ENCODE results near the gene RANBP10.

DNA sequence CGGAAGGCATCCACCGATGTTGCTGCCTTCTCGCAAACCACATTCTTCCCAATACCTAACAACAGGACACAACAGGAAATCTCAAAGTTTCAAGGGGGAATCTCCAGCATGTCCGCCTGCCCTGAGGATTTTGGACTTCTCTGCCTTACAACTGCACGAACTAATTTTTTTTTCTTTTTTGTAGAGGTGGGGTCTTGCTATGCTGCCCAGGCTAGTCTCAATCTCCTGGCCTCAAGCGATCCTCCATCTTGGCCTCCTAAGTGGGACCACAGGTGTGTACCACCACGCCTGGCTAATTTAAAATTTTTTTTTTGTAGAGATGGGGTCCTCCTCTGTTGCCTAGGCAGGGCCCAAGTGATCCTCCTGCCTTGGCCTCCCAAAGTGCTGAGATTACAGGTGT is 130.4 kb downstream of the RANBP10 start:
- TF ChIP-seq, protein P1, sequence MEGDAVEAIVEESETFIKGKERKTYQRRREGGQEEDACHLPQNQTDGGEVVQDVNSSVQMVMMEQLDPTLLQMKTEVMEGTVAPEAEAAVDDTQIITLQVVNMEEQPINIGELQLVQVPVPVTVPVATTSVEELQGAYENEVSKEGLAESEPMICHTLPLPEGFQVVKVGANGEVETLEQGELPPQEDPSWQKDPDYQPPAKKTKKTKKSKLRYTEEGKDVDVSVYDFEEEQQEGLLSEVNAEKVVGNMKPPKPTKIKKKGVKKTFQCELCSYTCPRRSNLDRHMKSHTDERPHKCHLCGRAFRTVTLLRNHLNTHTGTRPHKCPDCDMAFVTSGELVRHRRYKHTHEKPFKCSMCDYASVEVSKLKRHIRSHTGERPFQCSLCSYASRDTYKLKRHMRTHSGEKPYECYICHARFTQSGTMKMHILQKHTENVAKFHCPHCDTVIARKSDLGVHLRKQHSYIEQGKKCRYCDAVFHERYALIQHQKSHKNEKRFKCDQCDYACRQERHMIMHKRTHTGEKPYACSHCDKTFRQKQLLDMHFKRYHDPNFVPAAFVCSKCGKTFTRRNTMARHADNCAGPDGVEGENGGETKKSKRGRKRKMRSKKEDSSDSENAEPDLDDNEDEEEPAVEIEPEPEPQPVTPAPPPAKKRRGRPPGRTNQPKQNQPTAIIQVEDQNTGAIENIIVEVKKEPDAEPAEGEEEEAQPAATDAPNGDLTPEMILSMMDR (IDR thresholded peaks at IDR 0.05): no peak
- TF ChIP-seq EP300 (IDR thresholded peaks at IDR 0.05) (no peak), POLR2A (IDR thresholded peaks at IDR 0.05; ENCODE audit: low read depth) (no peak)
